HG03432 (cell line): ENCODE data around the gene PPP6R1.
"Not testable (repeated sequence)": the region's sequence is repeated elsewhere in the genome, so short reads cannot be mapped to it uniquely, and the experiment has no call there.

Source experiments
- ATAC-seq: cut with Tn5 transposase; IDR thresholded peaks from one replicate; pipeline ENCODE4 v1.9.1; 2021; ENCODE audit warnings: mild to moderate bottlenecking, moderate library complexity; ENCODE audit not compliant: unreplicated experiment

PPP6R1 gene

DNA sequence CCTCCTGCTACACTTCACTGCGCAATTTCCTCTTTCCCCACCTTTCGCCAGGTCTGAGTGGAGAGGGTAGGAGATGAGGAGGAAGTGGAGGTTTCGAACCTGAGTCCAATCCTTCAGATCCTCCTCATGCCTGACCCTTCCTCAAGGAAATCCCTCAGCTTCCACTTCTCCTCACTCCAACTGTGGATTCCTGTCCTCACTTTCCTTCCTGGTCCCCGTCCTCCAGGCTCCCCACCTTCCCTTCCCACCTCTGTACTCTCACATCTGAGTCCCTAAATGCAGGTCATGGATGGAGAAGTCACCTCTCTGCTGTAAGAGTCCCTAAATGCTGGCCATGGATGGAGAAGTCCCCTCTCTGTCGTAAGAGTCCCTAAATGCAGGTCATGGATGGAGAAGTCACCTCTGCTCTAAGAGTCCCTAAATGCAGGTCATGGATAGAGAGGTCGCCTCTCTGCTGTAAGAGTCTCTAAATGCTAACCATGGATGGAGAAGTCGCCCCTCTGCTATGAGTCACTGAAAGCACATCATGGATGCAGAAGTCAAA, 33.3 kb downstream of the PPP6R1 start:
- ATAC-seq, result no peak

DNA sequence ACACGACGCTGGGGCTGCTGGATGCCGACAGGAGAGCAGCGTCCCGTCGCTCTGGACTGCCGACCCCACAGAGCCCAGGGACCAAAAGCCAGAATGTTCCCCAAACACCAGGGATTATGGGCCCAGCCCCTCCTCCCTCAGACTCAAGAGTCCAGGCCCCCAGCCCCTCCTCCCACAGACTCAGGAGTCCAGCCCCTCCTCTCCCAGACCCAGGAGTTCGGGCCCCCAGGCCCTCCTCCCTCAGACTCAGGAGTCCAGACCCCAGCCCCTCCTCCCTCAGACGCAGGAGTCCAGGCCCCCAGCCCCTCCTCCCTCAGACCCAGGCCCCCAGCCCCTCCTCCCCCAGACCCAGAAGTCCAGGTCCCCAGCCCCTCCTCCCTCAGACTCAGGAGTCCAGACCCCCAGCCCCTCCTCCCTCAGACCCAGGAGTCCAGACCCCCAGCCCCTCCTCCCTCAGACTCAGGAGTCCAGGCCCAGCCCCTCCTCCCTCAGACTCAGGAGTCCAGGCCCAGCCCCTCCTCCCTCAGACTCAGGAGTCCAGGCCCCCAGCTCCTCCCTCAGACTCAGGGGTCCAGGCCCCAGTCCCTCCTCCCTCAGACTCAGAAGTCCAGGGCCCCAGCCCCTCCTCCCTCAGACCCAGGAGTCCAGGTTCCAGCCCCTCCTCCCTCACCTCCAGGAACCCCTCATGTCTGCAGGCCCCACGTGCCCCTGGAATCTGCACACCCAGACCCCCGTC, 34.0 kb downstream of the PPP6R1 start:
- not testable (repeated sequence) for ATAC-seq

DNA sequence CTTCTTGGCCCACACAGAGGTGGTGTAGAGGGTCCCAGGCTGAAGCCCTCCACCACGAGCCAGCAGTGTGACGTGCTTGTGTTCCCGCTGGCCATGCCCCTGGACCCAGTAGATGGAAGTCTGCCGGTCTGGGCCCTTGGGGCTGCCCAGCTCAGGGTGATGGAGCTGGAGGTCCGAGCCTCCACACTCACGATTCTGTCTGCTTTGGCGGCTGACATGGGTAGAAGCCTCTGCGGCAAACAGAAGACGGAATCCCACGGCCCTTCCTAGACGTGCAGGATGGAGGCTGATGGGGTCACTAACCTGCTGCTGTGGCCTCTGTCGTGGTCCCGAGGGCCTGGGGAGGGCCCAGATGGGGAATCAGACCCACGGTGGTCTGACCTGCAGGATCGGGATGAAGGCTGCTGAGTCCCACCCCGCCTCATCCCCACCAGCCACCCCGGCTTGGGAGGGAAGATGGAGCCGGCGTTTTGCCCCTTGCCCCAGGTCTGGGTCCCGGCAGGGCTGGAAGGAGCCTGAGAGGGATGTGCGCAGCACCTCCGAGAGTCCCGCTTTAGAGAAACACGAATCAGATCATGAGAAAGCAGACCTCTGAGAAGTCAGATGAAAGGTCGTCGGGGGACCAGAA, 34.7 kb downstream of the PPP6R1 start:
- ATAC-seq, result no peak

DNA sequence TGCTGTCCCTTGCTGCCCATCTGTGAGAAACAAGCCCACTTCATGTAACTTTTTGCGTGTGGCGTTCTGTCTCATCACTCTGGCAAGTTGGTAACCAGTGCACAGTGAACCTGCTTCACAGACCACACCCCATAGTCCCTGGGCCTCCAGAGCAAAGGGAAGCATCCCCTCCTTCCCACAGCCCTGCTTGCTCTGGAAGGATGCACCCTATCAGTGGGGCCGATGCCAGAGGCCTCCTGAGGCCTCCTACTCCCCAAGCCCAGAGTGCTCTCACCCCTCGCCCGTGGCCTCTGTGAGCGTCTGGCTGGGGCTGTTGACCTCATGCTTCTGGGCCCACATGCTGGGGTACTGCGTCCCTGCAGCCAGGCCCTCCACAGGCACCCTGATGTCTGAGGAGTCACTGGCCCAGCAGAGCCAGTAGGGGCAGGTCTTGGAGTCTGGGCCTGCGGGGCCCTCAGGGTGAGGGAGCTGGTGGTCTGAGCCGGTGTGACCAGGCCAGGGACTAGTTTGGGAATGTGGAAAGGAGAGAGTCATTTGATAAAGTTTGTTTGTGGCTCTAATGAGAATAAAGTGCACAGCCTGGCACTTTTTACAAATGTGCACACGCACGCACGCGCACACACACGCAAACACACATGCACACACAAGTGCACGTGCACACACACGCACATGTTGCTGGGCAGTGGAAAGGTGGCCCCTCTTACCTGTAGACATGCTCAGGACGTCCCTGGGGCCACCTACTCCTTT, 35.4 kb downstream of the PPP6R1 start:
- ATAC-seq, result no peak

DNA sequence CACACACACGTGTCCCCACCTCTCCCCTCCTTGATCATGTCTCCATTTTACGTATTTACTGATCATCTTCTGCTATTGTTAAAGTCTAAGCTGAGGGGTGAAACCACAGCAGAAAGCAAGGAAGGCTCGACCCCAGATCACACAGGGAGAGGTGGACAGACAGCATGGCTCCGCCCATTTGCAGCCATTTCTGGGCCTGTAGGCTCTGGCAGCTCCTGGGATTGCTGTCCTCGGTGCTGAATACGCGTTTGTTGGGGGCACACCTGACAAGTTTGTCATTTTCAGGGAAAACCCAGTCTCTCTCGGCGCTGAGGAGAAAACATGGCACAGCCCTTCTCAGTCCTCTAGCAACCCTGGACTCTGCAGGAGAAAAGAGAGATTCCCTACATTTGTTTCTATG, 38.3 kb downstream of the PPP6R1 start:
- ATAC-seq, result no peak

DNA sequence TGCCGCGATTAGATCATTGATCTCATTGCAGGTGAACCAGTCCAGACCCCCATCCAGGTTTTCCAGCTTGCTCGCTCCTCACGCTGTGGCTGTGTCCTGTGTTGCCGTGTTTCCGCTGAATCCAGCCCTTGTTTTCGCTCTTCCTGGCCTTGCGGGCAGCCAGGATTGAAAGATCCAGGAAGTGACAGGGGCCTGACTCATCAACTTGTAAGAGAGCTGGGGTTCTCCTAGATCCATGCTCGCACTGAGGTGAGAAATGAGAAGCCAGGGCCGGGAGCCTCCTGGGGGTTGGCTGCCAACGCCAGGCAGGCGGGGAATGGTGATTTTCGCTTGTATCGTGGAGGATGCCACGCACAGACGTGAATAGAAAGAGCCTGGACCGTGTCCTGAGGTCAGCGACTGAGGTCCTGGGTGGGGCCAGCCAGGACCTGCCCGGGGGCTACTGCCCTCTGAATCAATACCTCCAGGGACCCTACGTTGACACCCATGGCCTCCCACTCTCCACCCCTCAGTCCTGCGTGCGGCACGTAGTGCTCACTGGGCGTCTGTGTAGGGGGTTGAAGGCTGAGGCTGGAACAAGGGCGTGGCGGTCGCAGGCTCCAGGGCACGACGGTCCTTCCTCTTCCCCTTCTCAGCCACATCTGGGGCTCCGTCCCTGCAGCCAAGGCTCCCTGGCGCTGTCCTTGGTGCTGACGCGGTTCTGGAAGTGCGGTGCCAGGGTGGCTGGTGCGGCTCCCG, 42.2 kb downstream of the PPP6R1 start:
- no peak for ATAC-seq

DNA sequence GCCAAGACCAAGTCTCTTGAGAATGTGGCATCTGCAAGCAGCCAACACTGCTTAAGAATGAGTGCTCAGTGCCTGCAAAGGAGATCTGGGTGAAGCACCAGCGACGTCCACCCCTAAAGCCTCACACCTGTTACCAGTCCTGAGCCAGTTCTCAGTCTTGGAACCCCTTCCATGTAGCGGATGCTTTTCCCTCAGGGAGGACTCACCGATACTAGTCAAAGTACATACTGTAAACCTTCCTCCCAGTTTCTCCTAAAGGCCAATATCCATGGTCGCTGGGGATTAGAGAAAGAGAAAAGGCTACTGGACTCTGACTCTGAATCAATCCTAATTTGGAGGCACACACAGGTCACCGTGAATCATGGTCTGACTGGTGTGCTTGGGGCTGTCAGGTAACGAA, 45.3 kb downstream of the PPP6R1 start:
- ATAC-seq, result no peak

DNA sequence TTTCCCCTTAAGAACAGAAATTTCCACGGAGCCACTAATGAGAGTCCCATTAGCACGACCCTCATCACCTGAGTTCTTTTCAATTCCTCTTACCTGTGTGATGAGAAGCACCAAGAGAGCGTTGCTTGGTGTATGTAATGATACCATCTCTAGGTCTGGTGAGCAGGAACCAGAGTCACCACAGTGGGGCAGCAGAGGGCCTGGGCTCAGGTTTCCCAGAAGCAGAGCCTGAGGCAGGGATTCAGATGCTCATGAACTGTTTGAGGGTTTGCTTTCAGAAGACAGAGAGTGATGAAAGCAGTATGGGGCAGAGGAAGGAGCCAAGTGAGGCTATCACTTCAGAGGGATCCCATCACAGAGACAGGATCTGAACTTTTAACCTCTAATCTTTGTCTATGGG, 46.4 kb downstream of the PPP6R1 start:
- ATAC-seq, result no peak

DNA sequence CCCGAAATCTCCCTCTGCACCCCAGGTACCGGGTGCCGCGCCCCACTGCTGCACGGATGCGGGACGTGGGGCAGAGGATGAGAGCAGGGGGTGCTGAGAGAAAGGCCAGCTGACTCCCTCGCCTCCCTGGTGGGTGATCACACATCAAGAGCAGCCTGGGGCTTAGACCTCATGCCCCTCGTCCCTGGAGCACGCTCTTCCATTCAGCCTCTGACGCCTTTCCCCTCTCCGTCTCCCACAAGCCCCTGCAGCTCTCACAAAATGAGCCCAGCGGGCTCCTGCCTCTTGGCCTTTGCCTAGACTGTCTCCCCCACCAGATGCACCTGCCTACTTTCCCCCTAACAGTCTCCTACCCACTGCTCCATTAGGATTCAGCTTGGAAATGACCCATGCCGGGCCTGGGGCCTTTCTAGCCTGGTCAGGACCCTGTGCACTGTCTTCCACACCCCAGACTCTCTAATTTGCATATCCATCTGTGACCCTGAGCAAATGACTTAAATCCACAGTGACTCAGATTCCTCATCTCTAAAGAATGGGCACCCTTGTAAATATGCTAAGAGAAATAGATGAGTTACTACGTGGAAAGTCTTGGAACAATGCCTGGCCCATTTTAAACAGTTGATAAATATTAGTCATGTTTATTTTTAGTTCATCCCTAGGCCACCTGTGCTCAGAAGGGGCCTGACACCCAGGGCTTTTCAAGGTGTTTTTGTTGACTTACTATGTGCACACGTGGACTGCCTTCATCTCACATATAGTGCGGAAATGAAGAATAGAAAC, 48.9 kb downstream of the PPP6R1 start:
- ATAC-seq, result no peak

DNA sequence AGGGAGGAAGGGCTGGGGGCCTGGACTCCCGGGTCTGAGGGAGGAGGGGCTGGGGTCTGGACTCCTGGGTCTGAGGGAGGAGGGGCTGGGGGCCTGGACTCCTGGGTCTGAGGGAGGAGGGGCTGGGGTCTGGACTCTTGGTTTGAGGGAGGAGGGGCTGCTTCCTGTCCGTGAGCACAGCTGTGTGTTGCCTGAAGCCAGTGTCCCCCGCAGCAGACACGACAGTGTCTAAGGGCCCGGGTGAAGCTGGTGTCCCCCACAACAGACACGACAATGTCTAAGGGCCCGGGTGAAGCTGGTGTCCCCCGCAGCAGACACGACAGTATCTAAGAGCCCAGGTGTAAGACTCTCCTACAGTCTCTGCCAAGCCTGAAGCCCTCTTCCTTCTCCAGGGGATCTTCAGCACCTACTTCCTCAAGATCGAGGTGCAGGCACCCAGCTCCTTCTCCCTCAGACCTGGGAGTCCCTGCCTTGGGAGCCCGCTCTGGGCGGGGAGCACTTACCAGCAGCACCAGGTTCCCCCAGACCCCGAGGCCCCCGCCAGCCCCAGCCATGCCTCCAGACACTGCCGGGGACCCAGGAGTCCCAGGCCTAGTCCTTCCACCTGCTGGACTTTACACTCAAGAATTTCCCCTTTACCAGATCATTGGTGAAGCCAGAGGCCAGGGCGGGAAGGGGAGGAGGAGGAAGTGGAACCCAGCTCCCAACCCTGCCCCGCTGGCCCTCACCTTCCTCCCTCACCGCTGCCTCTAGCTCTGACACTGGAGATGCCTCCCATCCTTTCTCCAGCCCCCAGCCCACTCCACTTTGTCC, 49.7 kb downstream of the PPP6R1 start, which contains the start of gene PTPRH:
Gene PTPRH (minus strand): TSS at position 622 of the 813 bp plus-strand sequence. CDS start 68 bp downstream, at position 554.
- ATAC-seq, result no peak

DNA sequence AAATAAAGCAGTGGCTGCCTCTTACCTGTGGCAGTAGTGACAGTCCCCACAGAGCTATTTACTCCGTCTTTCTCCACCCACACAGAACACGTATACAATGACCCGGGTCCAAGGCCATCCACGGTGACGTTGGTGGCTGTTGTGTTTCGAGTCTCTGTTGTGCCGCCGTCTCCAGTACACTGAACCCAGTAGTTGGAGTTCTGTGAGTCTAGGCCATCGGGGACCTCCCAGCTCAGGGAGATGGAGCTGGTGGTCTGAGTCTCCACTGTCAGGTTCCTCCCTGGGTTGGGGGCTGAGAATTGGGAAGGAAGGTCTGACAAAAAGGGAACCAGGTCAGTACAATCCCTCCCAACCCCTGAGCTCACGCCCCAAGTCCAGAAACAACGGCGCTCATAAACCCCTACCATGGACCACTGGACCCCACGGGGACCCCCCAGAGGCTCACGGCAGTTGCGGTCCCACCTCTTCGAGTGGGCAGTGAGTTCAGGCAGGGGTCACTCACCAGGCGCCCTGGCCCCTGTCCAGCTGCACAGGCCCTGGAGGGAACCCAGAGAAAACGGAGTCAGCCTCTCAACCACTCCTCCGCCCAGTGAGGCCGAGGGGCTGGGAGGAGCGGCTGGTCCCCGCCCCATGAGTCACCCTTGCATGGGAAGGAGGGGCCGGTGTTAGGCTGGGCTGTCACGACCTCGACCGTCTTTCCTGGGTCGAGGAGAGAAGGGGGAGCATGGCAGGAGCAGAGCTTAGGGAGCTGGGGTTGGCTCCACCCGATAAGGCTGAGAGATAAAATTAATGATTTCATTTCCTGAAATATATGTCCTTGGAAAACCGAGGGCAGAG, 51.9 kb downstream of the PPP6R1 start:
- ATAC-seq, result no peak

DNA sequence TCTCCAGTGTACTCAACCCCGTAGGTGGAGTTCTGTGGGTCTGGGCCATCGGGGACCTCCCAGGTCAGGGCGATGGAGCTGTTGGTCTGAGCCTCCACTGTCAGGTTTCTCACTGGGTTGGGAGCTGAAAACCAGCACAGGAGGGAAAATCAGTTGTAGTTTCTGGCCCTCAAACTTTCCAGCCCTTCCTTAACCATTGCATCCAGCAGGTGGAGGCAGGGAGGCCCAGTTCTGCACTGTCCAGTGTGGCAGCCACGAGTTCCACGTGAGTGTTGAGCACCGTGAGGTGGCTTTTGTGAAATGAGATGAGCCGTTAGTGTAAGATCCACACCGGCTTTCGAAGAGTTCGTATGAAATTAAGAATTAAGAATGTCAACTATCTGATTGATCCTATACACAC, 56.6 kb downstream of the PPP6R1 start:
- ATAC-seq, result not testable (repeated sequence)

DNA sequence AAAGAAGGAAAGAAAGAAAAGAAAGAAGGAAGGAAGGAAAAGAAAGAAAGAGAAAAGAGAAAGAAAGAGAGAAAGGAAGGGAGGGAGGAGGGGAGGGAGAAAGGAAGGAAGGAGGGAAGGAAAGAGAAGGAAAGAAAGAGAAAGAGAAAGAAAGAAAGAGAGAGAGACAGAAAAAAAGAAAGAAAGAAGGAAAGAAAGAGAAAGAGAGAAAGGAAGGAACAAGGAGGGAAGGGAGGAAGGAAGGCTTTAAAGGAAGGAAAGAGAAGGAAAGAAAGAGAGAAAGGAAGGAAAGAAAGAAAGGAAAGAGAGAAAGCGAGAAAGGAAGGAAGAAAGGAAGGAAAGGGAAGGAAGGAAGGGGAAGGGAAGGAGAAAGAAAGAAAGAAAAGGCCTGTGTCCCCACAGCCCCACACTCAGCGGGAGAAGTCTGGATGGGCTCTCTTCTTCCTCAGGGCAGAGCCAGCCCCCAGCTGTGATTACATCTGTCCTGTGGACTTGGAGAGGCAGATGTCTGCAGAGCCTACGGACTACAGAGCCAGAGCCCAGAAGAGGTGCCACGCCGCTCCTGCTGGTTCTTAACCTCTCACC, 59.1 kb downstream of the PPP6R1 start:
- no peak for ATAC-seq

DNA sequence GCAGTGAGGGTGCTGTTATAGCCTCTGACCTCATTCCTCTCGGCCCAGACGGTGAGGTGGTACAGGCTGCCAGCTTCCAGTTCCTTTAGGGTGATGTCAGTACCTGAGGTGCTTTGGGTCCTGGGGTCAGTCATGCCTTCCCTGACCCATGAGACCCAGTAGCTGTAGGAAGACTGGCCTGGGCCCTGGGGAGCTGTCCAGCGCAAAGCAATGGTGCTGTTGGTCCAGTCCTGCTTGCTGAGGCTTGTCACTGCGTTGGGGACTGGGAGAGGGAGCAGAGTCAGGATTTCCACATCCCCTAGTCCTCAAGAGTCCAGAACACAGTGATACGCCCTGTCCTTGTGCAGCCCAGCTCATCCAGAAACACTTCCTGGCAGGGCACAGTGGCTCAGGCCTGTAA, 60.2 kb downstream of the PPP6R1 start:
- ATAC-seq, result no peak

DNA sequence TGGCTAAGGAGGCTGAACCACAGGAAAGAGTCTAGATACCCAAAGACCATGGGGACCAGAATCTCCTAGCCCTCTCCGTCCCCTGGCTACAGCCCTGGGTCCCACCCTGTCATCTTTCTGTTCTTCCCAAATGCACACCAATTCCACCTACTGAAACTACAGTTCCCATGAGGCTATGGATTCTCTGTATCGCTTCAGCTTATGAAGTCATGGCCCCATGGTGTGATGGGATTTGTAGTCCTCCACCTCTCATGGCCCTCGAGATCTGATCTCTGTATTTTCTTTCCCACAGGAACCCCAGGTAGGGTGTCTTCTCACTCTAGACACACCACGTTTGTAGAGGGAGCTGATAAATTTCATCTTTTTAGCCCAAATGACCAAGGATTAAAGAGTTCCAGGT, 61.3 kb downstream of the PPP6R1 start:
- ATAC-seq, result no peak

DNA sequence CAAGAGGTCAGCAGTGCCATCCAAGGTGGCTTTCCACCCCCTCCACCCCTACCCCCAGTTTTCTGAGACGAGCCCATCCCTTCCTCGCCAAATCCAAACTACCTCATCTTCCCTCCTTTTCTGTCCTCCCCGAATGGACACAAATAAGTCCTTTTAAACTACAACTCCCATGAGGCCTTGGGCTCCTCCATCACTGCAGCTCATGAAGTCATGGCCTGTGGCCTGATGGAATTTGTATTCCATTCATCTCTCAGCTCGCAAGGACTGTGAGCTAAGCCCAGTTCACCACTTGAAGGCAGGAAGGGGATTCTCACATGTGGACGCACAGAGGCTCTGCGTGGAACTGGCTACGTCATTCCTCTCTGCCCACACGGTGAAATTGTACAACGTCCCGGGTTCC, 62.0 kb downstream of the PPP6R1 start:
- ATAC-seq, result no peak

DNA sequence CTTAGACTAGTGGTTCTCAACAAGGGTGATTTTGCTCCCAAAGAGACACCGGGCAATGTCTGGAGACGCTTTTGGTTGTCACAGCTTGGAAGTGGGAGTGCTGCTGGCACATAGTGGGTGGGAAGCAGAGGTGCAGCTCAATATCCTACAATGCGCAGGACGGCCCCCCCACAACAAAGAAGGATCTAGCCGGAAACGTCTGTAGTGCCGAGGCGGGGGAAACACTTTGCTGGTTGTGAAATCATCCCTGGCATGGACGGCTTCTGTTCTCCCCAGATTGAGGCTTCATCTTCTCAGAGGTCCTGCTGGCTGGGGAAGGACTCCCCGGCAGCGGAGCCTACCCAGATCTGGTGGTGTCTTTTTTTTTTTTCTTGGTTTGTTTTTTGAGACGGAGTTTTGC, 65.3 kb downstream of the PPP6R1 start:
- no peak for ATAC-seq

DNA sequence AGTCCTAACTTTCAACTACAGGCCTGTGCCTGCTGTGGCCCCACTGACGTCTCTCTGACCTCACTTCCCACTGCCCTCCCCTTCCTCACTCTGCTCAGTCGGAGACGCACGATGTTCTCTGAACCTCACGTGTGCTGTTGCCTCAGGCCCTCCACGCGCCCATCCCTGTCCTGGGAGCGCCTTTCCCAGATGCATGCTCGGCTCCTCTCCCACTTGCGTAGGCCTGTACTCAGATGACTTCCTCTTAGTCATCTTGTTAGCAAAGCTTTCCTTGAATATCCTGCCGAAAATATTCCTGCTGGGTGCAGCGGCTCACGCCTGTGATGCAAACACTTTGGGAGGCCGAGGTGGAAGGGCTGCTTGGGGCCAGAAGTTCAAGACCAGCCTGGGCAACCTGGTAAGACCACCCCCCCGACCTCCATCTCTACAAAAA, 69.4 kb downstream of the PPP6R1 start:
- ATAC-seq, result no peak
